Erythroblast (primary cell): ENCODE results near the gene CSMD2.

Experiments used
- GATA1 ChIP-seq: IDR thresholded peaks from 2 replicates; pipeline ENCODE4 v1.6.1; 2011; ENCODE audit warnings: low read depth, mild to moderate bottlenecking, control low read depth, low read length, moderate library complexity
- POLR2A ChIP-seq: IDR thresholded peaks from 2 replicates; pipeline ENCODE4 v1.6.1; 2011; ENCODE audit warnings: mild to moderate bottlenecking, low read length

DNA sequence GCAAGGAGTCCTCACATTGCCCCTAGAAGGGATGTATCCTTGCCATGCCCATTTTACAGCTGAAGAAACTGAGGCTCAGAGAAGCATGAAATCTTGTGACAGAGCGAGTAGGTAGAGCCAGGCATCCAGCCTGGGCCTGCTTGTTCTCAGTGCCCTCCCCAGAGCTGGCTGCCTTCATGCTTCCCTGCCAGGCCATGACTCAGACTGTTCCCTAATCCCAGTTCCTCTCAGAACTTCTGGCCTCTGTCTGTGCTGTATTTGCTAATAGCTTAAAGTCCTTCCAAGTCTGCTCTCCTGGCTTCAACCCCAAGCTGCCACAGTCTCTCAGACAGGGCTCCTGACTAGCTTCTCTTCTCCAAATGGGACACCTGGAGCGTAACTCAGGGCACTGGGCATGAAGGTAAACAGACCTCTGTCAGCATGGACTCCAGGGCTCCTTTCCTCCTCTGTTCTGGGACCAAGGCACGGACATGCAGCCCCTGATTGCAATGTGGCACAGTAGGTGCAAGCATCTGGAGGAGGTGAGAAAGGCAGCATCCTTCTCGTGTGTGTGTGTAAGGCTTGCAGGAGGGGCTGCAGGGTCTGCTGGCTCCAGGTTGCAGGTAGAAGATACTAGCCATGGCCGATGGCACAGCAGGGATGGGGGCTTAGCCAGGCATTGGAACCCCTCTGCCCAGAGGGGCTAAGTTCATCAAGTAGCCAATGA, 178.5 kb downstream of the CSMD2 start:
- no peak for TF ChIP-seq POLR2A
- TF ChIP-seq GATA1, result no peak
